Ishikawa (cell line): ENCODE results near the gene MGAT5B.

Source experiments
- CEBPB ChIP-seq: IDR thresholded peaks from 2 replicates; pipeline ENCODE4 v1.6.1; 2012
- CREB1 ChIP-seq: IDR thresholded peaks from 2 replicates; pipeline ENCODE4 v1.6.1; 2012; ENCODE audit warnings: low read depth
- EGR1 ChIP-seq: IDR thresholded peaks from 2 replicates; pipeline ENCODE4 v1.6.1; 2012
- EP300 ChIP-seq: IDR thresholded peaks from 2 replicates; pipeline ENCODE4 v1.6.1; 2012; ENCODE audit warnings: borderline replicate concordance
- FOXM1 ChIP-seq: IDR thresholded peaks from 2 replicates; pipeline ENCODE4 v1.6.1; 2012; ENCODE audit warnings: low read depth, borderline replicate concordance
- NFIC ChIP-seq: IDR thresholded peaks from 2 replicates; pipeline ENCODE4 v1.6.1; 2012
- RAD21 ChIP-seq: IDR thresholded peaks from 2 replicates; pipeline ENCODE4 v1.6.1; 2012; ENCODE audit warnings: low read depth
- TAF1 ChIP-seq: IDR thresholded peaks from 2 replicates; pipeline ENCODE4 v1.6.1; 2012; ENCODE audit warnings: low read depth, mild to moderate bottlenecking
- TCF12 ChIP-seq: IDR thresholded peaks from 2 replicates; pipeline ENCODE4 v1.6.1; 2012; ENCODE audit warnings: low read depth
- TEAD4 ChIP-seq: IDR thresholded peaks from 2 replicates; pipeline ENCODE4 v1.6.1; 2012
- YY1 ChIP-seq: IDR thresholded peaks from 2 replicates; pipeline ENCODE4 v1.6.1; 2012; ENCODE audit warnings: low read depth
- ZBTB7A ChIP-seq: IDR thresholded peaks from 2 replicates; pipeline ENCODE4 v1.6.1; 2012; ENCODE audit warnings: low read depth
- TF ChIP-seq, protein P1 (sequence below): IDR thresholded peaks from 2 replicates; pipeline ENCODE4 v1.6.1; 2012
- TF ChIP-seq, protein P2 (sequence below): IDR thresholded peaks from 2 replicates; pipeline ENCODE4 v1.6.1; 2012
- TF ChIP-seq, protein P3 (sequence below): IDR thresholded peaks from 2 replicates; pipeline ENCODE4 v1.6.1; 2012; ENCODE audit warnings: low read depth, mild to moderate bottlenecking

The MGAT5B gene

DNA sequence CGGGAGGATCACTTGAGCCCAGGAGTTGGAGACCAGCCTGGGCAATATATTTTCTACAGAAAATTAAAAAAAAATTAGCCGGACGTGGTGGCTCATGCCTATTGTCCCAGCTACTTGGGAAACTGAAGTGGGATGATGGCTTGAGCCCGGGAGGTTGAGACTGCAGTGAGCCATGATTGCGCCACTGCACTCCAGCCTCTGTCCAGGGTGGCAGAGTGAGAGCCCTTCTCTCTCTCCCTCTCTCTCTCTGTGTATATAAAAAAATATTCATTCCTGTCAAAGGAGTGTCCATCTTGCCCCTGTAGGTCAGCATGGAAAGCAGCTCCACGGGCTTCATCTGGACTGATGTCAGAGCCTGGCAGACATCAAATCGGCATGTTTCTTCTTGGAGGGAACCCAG, 31.2 kb downstream of the MGAT5B start:
- TF ChIP-seq, protein P1, sequence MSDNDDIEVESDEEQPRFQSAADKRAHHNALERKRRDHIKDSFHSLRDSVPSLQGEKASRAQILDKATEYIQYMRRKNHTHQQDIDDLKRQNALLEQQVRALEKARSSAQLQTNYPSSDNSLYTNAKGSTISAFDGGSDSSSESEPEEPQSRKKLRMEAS, result no peak
- TF ChIP-seq YY1 (no peak), CEBPB (peak; percentile 72), TCF12 (no peak), TAF1 (no peak), RAD21 (no peak), FOXM1 (no peak), NFIC (no peak), CREB1 (no peak), EGR1 (no peak), TEAD4 (no peak), ZBTB7A (no peak), EP300 (no peak)
- TF ChIP-seq, protein P2, sequence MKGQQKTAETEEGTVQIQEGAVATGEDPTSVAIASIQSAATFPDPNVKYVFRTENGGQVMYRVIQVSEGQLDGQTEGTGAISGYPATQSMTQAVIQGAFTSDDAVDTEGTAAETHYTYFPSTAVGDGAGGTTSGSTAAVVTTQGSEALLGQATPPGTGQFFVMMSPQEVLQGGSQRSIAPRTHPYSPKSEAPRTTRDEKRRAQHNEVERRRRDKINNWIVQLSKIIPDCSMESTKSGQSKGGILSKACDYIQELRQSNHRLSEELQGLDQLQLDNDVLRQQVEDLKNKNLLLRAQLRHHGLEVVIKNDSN, result no peak
- TF ChIP-seq, protein P3, sequence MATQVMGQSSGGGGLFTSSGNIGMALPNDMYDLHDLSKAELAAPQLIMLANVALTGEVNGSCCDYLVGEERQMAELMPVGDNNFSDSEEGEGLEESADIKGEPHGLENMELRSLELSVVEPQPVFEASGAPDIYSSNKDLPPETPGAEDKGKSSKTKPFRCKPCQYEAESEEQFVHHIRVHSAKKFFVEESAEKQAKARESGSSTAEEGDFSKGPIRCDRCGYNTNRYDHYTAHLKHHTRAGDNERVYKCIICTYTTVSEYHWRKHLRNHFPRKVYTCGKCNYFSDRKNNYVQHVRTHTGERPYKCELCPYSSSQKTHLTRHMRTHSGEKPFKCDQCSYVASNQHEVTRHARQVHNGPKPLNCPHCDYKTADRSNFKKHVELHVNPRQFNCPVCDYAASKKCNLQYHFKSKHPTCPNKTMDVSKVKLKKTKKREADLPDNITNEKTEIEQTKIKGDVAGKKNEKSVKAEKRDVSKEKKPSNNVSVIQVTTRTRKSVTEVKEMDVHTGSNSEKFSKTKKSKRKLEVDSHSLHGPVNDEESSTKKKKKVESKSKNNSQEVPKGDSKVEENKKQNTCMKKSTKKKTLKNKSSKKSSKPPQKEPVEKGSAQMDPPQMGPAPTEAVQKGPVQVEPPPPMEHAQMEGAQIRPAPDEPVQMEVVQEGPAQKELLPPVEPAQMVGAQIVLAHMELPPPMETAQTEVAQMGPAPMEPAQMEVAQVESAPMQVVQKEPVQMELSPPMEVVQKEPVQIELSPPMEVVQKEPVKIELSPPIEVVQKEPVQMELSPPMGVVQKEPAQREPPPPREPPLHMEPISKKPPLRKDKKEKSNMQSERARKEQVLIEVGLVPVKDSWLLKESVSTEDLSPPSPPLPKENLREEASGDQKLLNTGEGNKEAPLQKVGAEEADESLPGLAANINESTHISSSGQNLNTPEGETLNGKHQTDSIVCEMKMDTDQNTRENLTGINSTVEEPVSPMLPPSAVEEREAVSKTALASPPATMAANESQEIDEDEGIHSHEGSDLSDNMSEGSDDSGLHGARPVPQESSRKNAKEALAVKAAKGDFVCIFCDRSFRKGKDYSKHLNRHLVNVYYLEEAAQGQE, result peak; percentile 74

DNA sequence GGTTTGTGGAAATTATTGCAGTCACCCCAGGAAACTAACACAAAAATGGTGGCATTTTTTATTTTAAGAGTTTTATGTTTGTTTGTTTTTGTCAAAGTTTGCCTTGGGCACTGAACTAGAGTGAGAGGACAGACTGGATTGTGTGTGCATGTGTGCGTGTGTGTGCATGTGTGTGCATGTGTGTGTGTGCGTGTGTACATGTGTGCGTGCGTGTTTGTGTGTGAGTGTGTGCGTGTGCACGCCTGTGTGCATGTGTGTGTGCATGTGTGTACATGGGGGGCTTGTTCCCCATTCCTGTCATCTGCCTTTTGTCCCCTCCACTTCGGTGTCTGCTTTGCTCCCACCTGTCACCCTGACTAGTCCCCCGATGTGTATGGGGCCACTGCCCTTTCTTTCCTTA, 32.5 kb downstream of the MGAT5B start:
- TF ChIP-seq CEBPB (no peak), YY1 (no peak), RAD21 (no peak), NFIC (no peak), FOXM1 (no peak), CREB1 (no peak), TEAD4 (no peak), EP300 (no peak)
- TF ChIP-seq, protein P1, result no peak
- TF ChIP-seq, protein P3, result no peak
- TF ChIP-seq, protein P2, result no peak

DNA sequence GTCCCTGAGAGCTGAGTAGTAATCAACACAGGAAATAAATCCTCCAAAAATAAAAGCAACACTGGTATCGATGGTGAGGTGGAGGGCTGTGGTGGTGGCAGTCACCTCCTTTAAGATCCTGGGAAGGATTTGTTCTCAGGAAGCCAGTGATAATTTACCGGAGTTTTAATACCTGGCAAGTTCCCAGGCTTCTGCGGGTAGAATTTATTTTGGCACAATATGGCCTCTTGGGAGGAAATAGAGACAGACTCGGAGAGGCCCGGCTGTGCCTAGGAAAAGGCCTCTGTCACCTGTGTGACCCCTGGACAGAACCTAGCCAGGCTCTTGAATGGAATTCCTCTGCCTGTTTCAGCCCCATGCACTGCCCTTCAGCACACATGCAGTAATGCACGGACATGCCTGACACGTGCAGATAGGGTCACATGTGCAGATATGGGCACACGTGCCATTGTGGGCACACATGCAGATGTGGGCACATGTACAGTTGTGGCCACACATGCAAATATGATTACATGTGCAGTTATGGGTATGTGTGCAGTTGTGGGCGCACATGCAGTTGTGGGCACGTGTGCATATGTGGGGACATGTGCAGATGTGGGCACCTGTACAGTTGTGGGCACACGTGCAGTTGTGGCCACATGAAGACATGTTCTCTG, 33.5 kb downstream of the MGAT5B start:
- no peak for TF ChIP-seq EGR1

DNA sequence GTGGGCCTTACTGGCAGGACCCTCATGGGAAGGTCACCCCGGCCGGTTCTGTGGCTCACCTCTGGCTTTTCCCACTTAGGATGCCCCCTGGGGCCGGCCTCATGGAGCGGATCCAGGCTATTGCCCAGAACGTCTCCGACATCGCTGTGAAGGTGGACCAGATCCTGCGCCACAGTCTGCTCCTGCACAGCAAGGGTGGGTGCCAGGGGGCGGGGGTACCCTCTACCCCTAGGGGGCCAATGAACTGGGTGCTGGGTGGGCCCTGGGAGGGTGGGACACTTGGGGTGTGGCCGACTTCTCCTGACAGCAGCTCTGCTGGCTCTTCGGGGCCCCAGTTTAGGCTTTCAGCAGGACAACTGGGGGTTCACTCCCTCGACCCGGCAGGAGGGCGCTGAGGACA, 34.3 kb downstream of the MGAT5B start:
- TF ChIP-seq, protein P1, result no peak

DNA sequence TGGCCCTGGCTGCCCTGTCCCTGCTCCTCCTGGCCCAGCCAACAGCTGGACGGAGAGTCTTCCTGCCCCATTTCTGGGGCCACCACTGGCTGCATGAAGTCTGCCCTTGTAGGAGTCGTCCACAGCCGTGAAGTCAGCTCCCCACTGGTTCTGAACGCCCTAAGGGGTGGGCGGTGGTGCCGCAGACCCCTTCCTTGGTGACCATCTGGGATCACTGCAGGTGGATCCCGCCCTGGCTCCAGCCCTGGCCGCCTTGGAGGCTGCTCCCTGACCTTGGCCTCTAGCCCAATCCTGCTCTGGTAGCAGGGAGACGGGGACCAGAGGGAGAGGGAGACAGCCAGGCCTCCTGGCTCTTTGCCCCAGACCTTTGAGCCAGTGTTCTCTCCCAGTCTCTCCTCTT, 35.4 kb downstream of the MGAT5B start:
- TF ChIP-seq RAD21 (no peak), FOXM1 (no peak), CEBPB (no peak), TEAD4 (no peak), EP300 (no peak), EGR1 (no peak), TCF12 (no peak), NFIC (no peak), ZBTB7A (no peak), CREB1 (no peak), YY1 (no peak), TAF1 (no peak)
- TF ChIP-seq, protein P3, result no peak
- TF ChIP-seq, protein P2, result no peak
- TF ChIP-seq, protein P1, result no peak
